Left lung (tissue), 10 donors: ENCODE measurements around the gene TRIM54. TPM values are rescaled to one million over a fixed set of nuclear protein-coding genes. Genes with fewer than 3 reads are reported as not detected.
"Not testable (repeated sequence)": the region's sequence is repeated elsewhere in the genome, so short reads cannot be mapped to it uniquely, and the experiment has no call there.

Source experiments
- ATAC-seq: fragments of 200-7000 bp; cut with Tn5 transposase; one replicate; pipeline ENCODE4 v1.9.1; 2020; ENCODE audit warnings: moderate library complexity
- DNase-seq, 4 donors: peaks; one replicate each; pipeline ENCODE4 v3.0.0-alpha.2; 2013 to 2020
- H3K27ac ChIP-seq, 2 donors: fragments of 200-600 bp; sonication (generic) in 1 of 2; one replicate each; pipeline versions ENCODE4 v1.5.0 to v1.8.0; 2020 to 2021
- H3K27me3 ChIP-seq, 2 donors: fragments of 200-600 bp; sonication (generic) in 1 of 2; one replicate each; pipeline versions ENCODE4 v1.5.0 to v1.8.0; 2020 to 2021
- H3K36me3 ChIP-seq, 2 donors: fragments of 200-600 bp; sonication (generic) in 1 of 2; one replicate each; pipeline versions ENCODE4 v1.5.0 to v1.8.0; 2020 to 2021
- H3K4me1 ChIP-seq, 2 donors: fragments of 200-600 bp; one replicate each; pipeline ENCODE4 v1.8.0; 2021
- H3K4me3 ChIP-seq, 2 donors: fragments of 200-600 bp; sonication (generic) in 1 of 2; one replicate each; pipeline versions ENCODE4 v1.5.0 to v1.8.0; 2020 to 2021; ENCODE audit warnings: mild to moderate bottlenecking in 1 of 2
- H3K9me3 ChIP-seq, 2 donors: fragments of 200-600 bp; sonication (generic) in 1 of 2; one replicate each; pipeline versions ENCODE4 v1.5.0 to v1.8.0; 2020 to 2021
- intact Hi-C, 2 donors: fragments of 100-400 bp; cut with DNase I; formaldehyde crosslinking; loops; one replicate each; pipeline versions ENCODE4 v1.11.2 to v1.14.2; 2022
- polyA plus RNA-seq, 6 donors: library from polyadenylated mRNA; unstranded; fragments of 120-200 nt; gene quantifications; one replicate each; pipeline ENCODE4 v1.2.1, GENCODE V29; 2013; ENCODE audit not compliant: insufficient read length in 6 of 6
- total RNA-seq, 2 donors: library from RNA; stranded (reverse); fragmentation: NEBNext Ultra II Directional; extraction: Animal tissue kit (Norgen Biotek cat#: 25700); gene quantifications; one replicate each; pipeline ENCODE4 v1.2.1, GENCODE V29; 2021
- TF ChIP-seq, protein P1 (sequence below), 2 donors: fragments of 200-600 bp; sonication (generic) in 1 of 2; IDR thresholded peaks; one replicate each; pipeline versions ENCODE4 v1.5.0 to v1.8.0; 2021; ENCODE audit warnings: antibody characterized with exemption in 2 of 2
- donor health status: DM: no; HTN: yes; CAD: no.
- donor health status: DM: no; HTN: no; CAD: no.

Gene TRIM54
- total and polyA plus RNA-seq, 8 donors = 0.07 to 0.17 (median 0.09) TPM; not detected in 2

DNA sequence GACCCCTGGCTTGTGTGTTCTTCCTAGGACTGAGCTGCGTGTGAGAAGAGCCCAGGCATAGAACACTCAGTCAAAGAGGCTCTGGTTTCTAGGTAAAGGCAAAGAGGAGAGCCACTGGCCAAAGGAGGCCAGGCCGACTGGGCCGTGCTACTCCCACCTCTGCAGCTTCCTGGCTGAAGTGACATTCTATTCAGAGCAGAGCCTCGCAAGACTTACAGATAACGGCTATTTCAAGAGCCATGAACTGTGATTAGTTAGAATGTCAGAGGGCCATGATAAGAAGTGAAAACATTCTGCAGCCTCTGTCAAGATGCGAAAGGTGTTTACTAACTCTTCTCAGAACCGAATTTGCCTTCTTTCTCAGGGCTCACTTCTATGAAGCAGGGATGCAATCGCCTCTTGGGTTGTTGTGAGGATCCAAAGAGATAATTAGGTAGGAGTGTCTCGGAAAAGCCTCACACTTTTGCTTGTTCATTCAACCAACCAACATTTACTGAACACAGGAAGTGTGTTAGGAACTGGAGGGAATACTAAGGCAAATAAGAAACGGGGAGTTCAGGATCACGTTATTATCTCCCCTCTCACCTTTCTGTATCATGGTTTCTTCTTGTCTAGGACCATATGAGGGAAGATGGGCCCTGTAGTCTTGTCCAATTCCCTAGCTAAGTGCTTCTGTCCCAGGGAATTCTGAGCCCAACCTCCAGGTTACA is 10.4 kb upstream of the TRIM54 start:
- intact Hi-C loops = no loop called here
- Histone ChIP-seq H3K36me3 (no peaks in the 10 kb centered on the region), H3K9me3 (no peaks in the 10 kb centered on the region), H3K27me3 (peaks cover 0 to 41% of the 10 kb centered on the region in 2 donors), H3K4me3 (no peak overlapping the region), H3K27ac (no peak overlapping the region), H3K4me1 (no peaks in the 10 kb centered on the region)
- DNase-seq (no peak), ATAC-seq (no peak)
- TF ChIP-seq, protein P1, sequence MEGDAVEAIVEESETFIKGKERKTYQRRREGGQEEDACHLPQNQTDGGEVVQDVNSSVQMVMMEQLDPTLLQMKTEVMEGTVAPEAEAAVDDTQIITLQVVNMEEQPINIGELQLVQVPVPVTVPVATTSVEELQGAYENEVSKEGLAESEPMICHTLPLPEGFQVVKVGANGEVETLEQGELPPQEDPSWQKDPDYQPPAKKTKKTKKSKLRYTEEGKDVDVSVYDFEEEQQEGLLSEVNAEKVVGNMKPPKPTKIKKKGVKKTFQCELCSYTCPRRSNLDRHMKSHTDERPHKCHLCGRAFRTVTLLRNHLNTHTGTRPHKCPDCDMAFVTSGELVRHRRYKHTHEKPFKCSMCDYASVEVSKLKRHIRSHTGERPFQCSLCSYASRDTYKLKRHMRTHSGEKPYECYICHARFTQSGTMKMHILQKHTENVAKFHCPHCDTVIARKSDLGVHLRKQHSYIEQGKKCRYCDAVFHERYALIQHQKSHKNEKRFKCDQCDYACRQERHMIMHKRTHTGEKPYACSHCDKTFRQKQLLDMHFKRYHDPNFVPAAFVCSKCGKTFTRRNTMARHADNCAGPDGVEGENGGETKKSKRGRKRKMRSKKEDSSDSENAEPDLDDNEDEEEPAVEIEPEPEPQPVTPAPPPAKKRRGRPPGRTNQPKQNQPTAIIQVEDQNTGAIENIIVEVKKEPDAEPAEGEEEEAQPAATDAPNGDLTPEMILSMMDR (IDR thresholded peaks at IDR 0.05) = no peak

DNA sequence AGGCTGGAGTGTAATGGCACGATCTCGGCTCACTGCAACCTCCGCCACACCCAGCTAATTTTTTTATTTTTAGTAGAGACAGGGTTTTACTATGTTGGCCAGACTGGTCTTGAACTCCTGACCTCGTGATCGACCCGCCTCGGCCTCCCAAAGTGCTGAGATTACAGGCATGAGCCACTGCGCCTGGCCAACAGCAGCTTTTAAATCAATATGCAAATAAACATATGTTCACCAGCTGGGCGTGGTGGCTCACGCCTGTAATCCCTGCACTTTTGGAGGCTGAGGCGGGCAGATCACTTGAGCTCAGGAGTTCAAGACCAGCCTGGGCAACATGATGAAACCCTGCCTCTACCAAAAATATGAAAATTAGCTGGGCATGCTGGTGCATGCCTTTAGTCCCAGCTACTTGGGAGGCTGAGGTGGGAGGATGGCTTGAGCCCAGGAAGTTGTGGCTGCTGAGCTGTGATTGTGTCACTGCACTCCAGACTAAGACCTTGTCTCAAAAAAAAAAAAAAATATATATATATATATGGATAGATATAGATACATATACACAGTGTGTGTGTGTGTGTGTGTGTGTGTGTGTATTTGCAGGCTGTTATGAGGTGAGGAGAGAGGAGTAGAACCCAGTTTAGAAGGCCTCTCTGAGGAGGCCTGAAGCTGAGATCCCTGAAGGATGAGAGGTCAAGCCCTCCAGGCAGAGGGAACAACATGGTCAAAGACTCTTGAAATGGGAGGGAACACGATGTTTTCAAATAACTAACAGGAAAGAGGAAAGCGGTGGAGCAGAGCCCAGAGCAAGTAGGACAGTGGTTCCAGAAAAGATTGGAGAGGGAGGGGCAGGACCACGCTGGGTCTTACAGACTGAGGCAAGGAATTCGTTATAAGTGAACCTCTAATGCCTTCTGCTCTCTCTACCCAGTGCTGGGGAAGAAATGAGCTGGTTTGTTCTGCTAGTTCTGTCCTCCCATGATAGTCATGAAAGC is 9.4 kb upstream of the TRIM54 start:
- DNase-seq, intact Hi-C loops, H3K4me3 ChIP-seq, H3K27ac ChIP-seq, H3K9me3 ChIP-seq, H3K4me1 ChIP-seq, H3K36me3 ChIP-seq: not testable (repeated sequence)
- peaks cover 0 to 41% of the 10 kb centered on the region in 2 donors for H3K27me3 ChIP-seq
- ATAC-seq = peak; percentile 11

DNA sequence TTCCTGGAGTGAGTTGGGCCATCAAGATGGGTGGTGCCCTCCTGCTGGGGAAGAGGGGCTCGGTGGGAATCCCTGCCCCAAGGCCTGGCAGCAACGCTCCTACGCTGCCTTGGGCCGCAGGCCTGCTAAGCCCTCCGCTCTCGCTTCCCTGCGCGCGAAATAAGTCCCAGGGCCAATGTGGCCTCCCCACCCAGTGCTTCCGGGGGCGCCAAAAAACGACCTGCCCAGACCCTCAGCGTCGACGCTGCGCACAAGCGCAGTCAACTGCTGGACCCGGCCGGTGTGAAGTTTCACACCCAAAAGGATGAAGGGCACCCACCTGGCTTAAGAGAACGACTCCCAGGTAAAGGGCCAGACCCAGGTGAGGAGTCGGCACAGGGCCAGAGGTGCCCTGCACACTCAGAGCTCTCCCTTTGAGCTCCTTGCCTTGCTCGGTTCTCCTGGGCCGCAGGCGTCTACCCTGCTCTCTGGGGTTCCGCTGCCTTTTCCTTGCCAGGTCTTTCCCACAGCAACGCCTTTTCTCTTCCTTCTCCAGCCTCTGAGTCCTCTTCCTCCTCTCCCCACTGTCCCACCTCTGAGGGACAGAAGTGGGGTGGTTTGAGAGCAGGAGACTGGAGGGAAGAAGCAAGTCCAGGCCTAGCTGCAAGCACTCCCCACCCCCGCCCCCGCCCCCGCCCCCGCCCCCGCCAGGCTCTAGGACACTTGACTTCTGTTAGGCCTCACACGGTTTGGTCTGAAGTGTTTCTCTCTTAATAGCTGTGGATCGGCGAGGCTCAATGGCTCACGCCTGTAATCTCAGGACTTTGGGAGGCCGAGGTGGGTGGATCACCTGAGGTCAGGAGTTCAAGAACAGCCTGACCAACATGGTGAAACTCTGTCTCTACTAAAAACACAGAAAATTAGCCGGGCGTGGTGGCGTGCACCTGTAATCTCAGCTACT is 6.7 kb upstream of the TRIM54 start, which contains the start of gene DNAJC5G:
Gene DNAJC5G (plus strand): TSS at position 223 of the 940 bp plus-strand sequence. CDS start 1,296 bp downstream, outside the sequence.
- intact Hi-C loops = no loop called here
- DNase-seq = no peak

DNA sequence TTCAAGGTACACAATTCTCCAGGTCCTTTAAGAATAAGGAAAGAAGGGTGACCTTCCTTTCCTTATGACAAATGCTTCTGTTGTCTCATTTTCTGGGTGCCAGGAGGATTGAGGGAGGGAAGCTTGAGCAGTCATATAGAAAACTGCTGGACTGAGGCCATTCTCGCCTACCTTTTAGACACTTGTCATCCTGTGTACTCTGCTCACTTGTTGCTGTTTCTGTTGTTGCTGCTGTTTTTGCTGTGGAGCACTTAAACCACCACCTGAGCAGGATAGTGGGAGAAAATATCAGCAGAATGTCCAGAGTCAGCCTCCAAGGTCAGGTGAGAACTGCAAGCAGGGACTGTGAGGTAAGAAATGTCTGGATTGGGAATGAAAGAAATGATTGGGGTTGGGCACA is 4.2 kb upstream of the TRIM54 start:
- TF ChIP-seq, protein P1 (IDR thresholded peaks at IDR 0.05) = no peak
- no peak for DNase-seq
- Histone ChIP-seq H3K4me1 (peaks cover 0 to 4% of the 10 kb centered on the region in 2 donors), H3K27ac (no peak overlapping the region), H3K9me3 (no peaks in the 10 kb centered on the region), H3K4me3 (no peak overlapping the region), H3K27me3 (peaks cover 0 to 36% of the 10 kb centered on the region in 2 donors), H3K36me3 (no peaks in the 10 kb centered on the region)
- intact Hi-C loops = no loop called here
- ATAC-seq = no peak

More for the DNA sequence above, 6.7 kb upstream of the TRIM54 start, which contains the start of gene DNAJC5G:
- H3K4me1 ChIP-seq = peaks cover 0 to 4% of the 10 kb centered on the region in 2 donors
- H3K27ac ChIP-seq = no peak within 1 kb of the TSS
- H3K9me3 ChIP-seq = no peaks in the 10 kb centered on the region
- H3K4me3 ChIP-seq = no peak within 1 kb of the TSS
- no peaks in the 10 kb centered on the region for H3K36me3 ChIP-seq
- ATAC-seq = peak; percentile 77
- peaks cover 0 to 28% of the 10 kb centered on the region in 2 donors for H3K27me3 ChIP-seq
- TF ChIP-seq, protein P1 (IDR thresholded peaks at IDR 0.05) = no peak

DNA sequence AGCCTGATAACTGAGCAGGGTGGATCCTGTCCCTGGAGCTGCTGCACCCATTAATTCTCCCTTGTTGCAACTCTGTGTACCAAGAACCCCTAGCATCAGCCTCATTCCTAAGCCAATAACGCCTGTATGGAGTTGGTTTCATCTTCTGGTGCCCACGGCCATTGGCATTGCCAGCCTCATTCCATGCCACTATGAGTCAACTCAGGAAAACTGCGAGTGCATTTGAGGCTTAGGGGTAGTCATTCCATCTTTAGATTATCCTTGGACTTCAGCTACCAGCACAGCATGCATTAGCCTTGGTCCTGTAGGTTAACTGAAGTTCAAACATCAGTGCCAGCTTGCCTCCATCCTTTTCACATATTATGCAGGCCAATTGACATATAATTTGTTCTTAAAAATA is 1.4 kb upstream of the TRIM54 start:
- peaks cover 0 to 29% of the 10 kb centered on the region in 2 donors for H3K27me3 ChIP-seq
- DNase-seq (no peak), ATAC-seq (no peak)
- H3K4me1 ChIP-seq = peaks cover 0 to 4% of the 10 kb centered on the region in 2 donors
- intact Hi-C loops = loop anchor here in 1 of 2 donors (10.0 kb wide), 1 partner anchor 186 kb away; no protein-coding TSS in a partner anchor
- TF ChIP-seq, protein P1 (IDR thresholded peaks at IDR 0.05) = no peak
- no peak overlapping the region for H3K4me3 ChIP-seq
- no peaks in the 10 kb centered on the region for H3K36me3 ChIP-seq
- H3K9me3 ChIP-seq = no peaks in the 10 kb centered on the region
- no peak overlapping the region for H3K27ac ChIP-seq
